ENCODE results near the gene DSG3. TPM values are rescaled to one million over a fixed set of nuclear protein-coding genes. Genes with fewer than 3 reads are reported as not detected.

Gene DSG3
- total RNA-seq, 1 donor from 2014 or later: not detected

DNA sequence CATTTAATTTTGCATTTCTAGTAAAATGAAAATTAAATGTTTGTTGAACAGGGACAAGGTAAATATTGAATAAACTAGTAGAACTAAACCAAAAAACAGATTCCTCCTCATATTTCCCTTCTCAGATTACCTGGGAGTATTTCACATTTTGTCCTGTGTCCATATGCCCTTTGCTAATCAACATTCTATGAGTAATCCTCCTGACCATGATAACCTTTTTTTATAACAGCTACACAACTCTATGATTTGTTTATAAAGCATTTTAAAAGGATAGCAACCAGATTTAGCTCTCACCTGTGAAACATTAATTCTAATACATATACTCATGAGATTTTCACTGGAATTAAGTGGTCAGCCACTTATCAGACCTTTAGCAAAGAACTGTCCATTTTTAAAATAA, 43.3 kb downstream of the DSG3 start:
- no peak for DNase-seq (ENCODE audit: low spot score)
- no peaks in the 10 kb centered on the region for H3K36me3 ChIP-seq
- H3K79me2 ChIP-seq (ENCODE audit: low read depth): no peaks in the 10 kb centered on the region
- no peaks in the 10 kb centered on the region for H4K20me1 ChIP-seq (ENCODE audit: low read depth)
- H2AFZ ChIP-seq (replicated peaks): no peak overlapping the region
- H3K9me3 ChIP-seq (ENCODE audit: low read depth): no peaks in the 10 kb centered on the region
- no peaks in the 10 kb centered on the region for H3K27me3 ChIP-seq
- no peaks in the 10 kb centered on the region for H3K36me3 Mint-ChIP-seq
- no peak overlapping the region for H3K4me2 ChIP-seq
- no peak overlapping the region for H3K4me3 ChIP-seq
- no peak overlapping the region for H3K27ac Mint-ChIP-seq
- H3K9ac ChIP-seq: no peak overlapping the region
- no peaks in the 10 kb centered on the region for H3K9me3 Mint-ChIP-seq
- no peaks in the 10 kb centered on the region for H3K4me1 ChIP-seq
- H3F3A ChIP-seq (ENCODE audit: low read depth): no peaks in the 10 kb centered on the region
- TF ChIP-seq, protein P1, sequence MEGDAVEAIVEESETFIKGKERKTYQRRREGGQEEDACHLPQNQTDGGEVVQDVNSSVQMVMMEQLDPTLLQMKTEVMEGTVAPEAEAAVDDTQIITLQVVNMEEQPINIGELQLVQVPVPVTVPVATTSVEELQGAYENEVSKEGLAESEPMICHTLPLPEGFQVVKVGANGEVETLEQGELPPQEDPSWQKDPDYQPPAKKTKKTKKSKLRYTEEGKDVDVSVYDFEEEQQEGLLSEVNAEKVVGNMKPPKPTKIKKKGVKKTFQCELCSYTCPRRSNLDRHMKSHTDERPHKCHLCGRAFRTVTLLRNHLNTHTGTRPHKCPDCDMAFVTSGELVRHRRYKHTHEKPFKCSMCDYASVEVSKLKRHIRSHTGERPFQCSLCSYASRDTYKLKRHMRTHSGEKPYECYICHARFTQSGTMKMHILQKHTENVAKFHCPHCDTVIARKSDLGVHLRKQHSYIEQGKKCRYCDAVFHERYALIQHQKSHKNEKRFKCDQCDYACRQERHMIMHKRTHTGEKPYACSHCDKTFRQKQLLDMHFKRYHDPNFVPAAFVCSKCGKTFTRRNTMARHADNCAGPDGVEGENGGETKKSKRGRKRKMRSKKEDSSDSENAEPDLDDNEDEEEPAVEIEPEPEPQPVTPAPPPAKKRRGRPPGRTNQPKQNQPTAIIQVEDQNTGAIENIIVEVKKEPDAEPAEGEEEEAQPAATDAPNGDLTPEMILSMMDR (IDR thresholded peaks at IDR 0.05): no peak
- TF ChIP-seq EZH2 (IDR thresholded peaks at IDR 0.05) (no peak), EZH2phosphoT487 (IDR thresholded peaks at IDR 0.05) (no peak)
- H3K4me1 Mint-ChIP-seq: no peaks in the 10 kb centered on the region
- peaks cover 2% of the 10 kb centered on the region for H3K27me3 Mint-ChIP-seq (ENCODE audit: insufficient read depth, low read depth)
- H3K4me3 Mint-ChIP-seq: no peak overlapping the region
- no peak overlapping the region for H3K27ac ChIP-seq

DNA sequence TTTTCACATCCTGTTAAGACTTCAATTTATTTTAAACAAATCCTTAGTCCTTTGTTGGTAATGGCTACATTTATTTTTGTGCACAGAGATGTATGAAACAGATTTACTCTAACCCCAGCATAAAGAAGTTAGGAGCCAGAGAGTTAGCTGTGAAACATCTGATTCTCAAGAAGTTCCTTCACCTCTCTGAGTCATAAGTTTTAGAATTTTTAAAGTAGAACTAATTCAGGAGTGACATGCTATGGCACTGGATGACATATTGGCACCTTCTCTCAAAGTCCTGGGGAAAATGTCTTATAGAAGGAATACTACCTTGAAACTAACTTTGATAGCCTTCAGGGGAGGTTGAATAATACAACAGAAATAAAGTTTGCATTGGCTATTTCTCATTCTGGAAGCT, 44.0 kb downstream of the DSG3 start:
- H3K27me3 Mint-ChIP-seq (ENCODE audit: insufficient read depth, low read depth): peaks cover 3% of the 10 kb centered on the region
- no peaks in the 10 kb centered on the region for H3K9me3 ChIP-seq (ENCODE audit: low read depth)
- H3K4me1 ChIP-seq: no peaks in the 10 kb centered on the region
- no peak overlapping the region for H2AFZ ChIP-seq (replicated peaks)
- no peaks in the 10 kb centered on the region for H3F3A ChIP-seq (ENCODE audit: low read depth)
- H3K4me3 ChIP-seq: no peak overlapping the region
- H3K36me3 Mint-ChIP-seq: no peaks in the 10 kb centered on the region
- H3K27ac Mint-ChIP-seq: no peak overlapping the region
- H3K4me1 Mint-ChIP-seq: no peaks in the 10 kb centered on the region
- H3K27me3 ChIP-seq: peaks cover 5% of the 10 kb centered on the region
- no peak overlapping the region for H3K4me2 ChIP-seq
- no peaks in the 10 kb centered on the region for H3K36me3 ChIP-seq
- H3K9me3 Mint-ChIP-seq: no peaks in the 10 kb centered on the region
- H3K27ac ChIP-seq: no peak overlapping the region
- TF ChIP-seq EZH2phosphoT487 (IDR thresholded peaks at IDR 0.05) (no peak), EZH2 (IDR thresholded peaks at IDR 0.05) (no peak)
- TF ChIP-seq, protein P1 (IDR thresholded peaks at IDR 0.05): no peak
- no peaks in the 10 kb centered on the region for H4K20me1 ChIP-seq (ENCODE audit: low read depth)
- H3K79me2 ChIP-seq (ENCODE audit: low read depth): no peaks in the 10 kb centered on the region
- H3K4me3 Mint-ChIP-seq: no peak overlapping the region
- DNase-seq (ENCODE audit: low spot score): no peak
- no peak overlapping the region for H3K9ac ChIP-seq

DNA sequence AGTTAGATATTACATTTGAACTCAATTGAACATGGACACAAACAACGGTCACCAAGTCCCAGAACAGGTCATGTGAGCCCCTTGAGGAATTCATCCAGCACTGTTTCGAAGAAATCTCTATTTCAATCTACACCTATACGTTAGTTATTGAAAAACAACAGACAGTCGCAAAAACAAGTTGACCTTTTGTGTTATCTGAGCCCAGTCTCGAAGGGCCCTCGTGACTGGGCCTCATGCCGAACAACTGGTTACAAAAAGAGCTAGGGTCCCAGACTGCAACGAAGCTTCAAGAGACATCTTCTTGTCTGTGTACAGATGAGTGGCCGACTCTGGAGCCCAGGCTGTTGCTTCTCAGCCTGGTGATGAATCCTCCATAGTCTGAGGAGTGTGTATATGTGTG, 45.1 kb downstream of the DSG3 start:
- no peak overlapping the region for H2AFZ ChIP-seq (replicated peaks)
- no peak overlapping the region for H3K4me2 ChIP-seq
- Mint-ChIP-seq H3K4me3 (no peak overlapping the region), H3K27me3 (ENCODE audit: insufficient read depth, low read depth) (peaks cover 8% of the 10 kb centered on the region), H3K27ac (no peak overlapping the region), H3K36me3 (no peaks in the 10 kb centered on the region), H3K4me1 (no peaks in the 10 kb centered on the region), H3K9me3 (no peaks in the 10 kb centered on the region)
- no peaks in the 10 kb centered on the region for H3K36me3 ChIP-seq
- no peaks in the 10 kb centered on the region for H3K4me1 ChIP-seq
- H3K27ac ChIP-seq: no peak overlapping the region
- no peak overlapping the region for H3K4me3 ChIP-seq
- no peak for TF ChIP-seq EZH2 (IDR thresholded peaks at IDR 0.05)
- TF ChIP-seq, protein P1 (IDR thresholded peaks at IDR 0.05): no peak
- no peak for TF ChIP-seq EZH2phosphoT487 (IDR thresholded peaks at IDR 0.05)
- no peaks in the 10 kb centered on the region for H3K9me3 ChIP-seq (ENCODE audit: low read depth)
- H3F3A ChIP-seq (ENCODE audit: low read depth): peaks cover 9% of the 10 kb centered on the region
- H3K9ac ChIP-seq: no peak overlapping the region
- H3K79me2 ChIP-seq (ENCODE audit: low read depth): no peaks in the 10 kb centered on the region
- H4K20me1 ChIP-seq (ENCODE audit: low read depth): no peaks in the 10 kb centered on the region
- peaks cover 16% of the 10 kb centered on the region for H3K27me3 ChIP-seq
- no peak for DNase-seq (ENCODE audit: low spot score)

Measured in neural progenitor cell (in vitro differentiated cells).